B cell (primary cell): ENCODE results near the gene ARL16. TPM values are rescaled to one million over a fixed set of nuclear protein-coding genes. Genes with fewer than 3 reads are reported as not detected.
A peak's percentile ranks its signal among the peaks of the same experiment; 100 is the strongest.

ENCODE experiments used
- ATAC-seq: fragments of 200-7000 bp; cut with Tn5 transposase; one replicate; pipeline ENCODE4 v1.10.0; 2021; ENCODE audit warnings: low read depth, mild to moderate bottlenecking, moderate number of reproducible peaks, moderate library complexity
- CTCF ChIA-PET: fragments of 350-600 bp; sonication (Branson Sonifier 250); formaldehyde crosslinking; loops from one replicate; lab custom pipeline; 2021; ENCODE audit warnings: antibody characterized with exemption, inconsistent platforms; lab: Charles Lee
- POLR2A ChIA-PET: fragments of 350-600 bp; sonication (Branson Sonifier 250); formaldehyde crosslinking; loops from one replicate; lab custom pipeline; 2021; ENCODE audit warnings: antibody characterized with exemption; lab: Charles Lee
- DNase-seq: peaks from one replicate; pipeline ENCODE4 v3.0.0; 2013
- H2AFZ ChIP-seq: 2 replicates; pipeline ENCODE4 v1.6.1; 2012; ENCODE audit warnings: mild to moderate bottlenecking, low read depth, low read length; ENCODE audit not compliant: insufficient read depth, poor library complexity, severe bottlenecking
- H3K27ac ChIP-seq, 2 donors: 1 replicate in 1 of 2; 2 replicates in 1 of 2; pipeline ENCODE4 v1.5.1; 2012 to 2013; ENCODE audit warnings: low read length in 2 of 2, mild to moderate bottlenecking in 2 of 2, moderate library complexity in 1 of 2
- H3K27me3 ChIP-seq, 4 experiments: fragments of 200-600 bp in 1 of 4; sonication (generic) in 1 of 4; replicated peaks in 1 of 4; 1 replicate in 2 of 4; 2 replicates in 2 of 4; pipeline versions ENCODE4 v1.6.1 to v1.7.0; 2013 to 2016; ENCODE audit warnings: low read length in 3 of 4, mild to moderate bottlenecking in 2 of 4, mixed read lengths in 1 of 4, moderate library complexity in 1 of 4; ENCODE audit not compliant: insufficient read depth in 4 of 4, control insufficient read depth in 3 of 4; ENCODE audit errors: control extremely low read depth in 1 of 4
- H3K36me3 ChIP-seq, 2 experiments: replicated peaks in 1 of 2; 1 replicate in 1 of 2; 2 replicates in 1 of 2; pipeline versions ENCODE4 v1.6.1 to v1.7.1; 2013; ENCODE audit warnings: low read length in 1 of 2; ENCODE audit not compliant: insufficient read depth in 2 of 2, control insufficient read depth in 1 of 2; ENCODE audit errors: control extremely low read depth in 1 of 2, extremely low read depth in 1 of 2
- H3K4me1 ChIP-seq, 2 donors: fragments of 200-600 bp in 1 of 2; sonication (generic) in 1 of 2; 1 replicate in 1 of 2; 2 replicates in 1 of 2; pipeline versions ENCODE4 v1.5.1 to v1.6.1; 2013 to 2017; ENCODE audit warnings: low read length in 2 of 2; ENCODE audit not compliant: control insufficient read depth in 2 of 2, insufficient read depth in 2 of 2
- H3K4me2 ChIP-seq: replicated peaks from 2 replicates; pipeline ENCODE3; 2012; ENCODE audit warnings: mild to moderate bottlenecking, low read depth, low read length; ENCODE audit not compliant: poor library complexity, severe bottlenecking
- H3K4me3 ChIP-seq, 5 experiments: fragments of 200-600 bp in 1 of 5; sonication (generic) in 1 of 5; 1 replicate in 3 of 5; 2 replicates in 2 of 5; pipeline versions ENCODE4 v1.5.1 to v1.7.0; 2011 to 2016; ENCODE audit warnings: low read length in 4 of 5, mild to moderate bottlenecking in 4 of 5, low read depth in 2 of 5, control low read depth in 1 of 5, moderate library complexity in 1 of 5; ENCODE audit not compliant: insufficient read depth in 1 of 5; ENCODE audit errors: control extremely low read depth in 1 of 5, extremely low read depth in 1 of 5
- H3K79me2 ChIP-seq: fragments of 200-600 bp; sonication (generic); one replicate; pipeline ENCODE4 v1.6.0; 2016; ENCODE audit warnings: low read length; ENCODE audit not compliant: control insufficient read depth, insufficient read depth
- H3K9ac ChIP-seq: fragments of 200-600 bp; sonication (generic); 2 replicates; pipeline ENCODE4 v1.6.1; 2017; ENCODE audit warnings: mild to moderate bottlenecking, low read length, moderate library complexity
- H3K9me3 ChIP-seq, 3 donors: one replicate each; pipeline versions ENCODE4 v1.6.1 to v1.7.1; 2013; ENCODE audit warnings: low read length in 2 of 3; ENCODE audit not compliant: control insufficient read depth in 2 of 3, insufficient read depth in 1 of 3; ENCODE audit errors: control extremely low read depth in 1 of 3
- H4K20me1 ChIP-seq: 2 replicates; pipeline ENCODE4 v1.6.0; 2012; ENCODE audit warnings: mild to moderate bottlenecking, low read length; ENCODE audit not compliant: insufficient read depth, control insufficient read depth, poor library complexity, severe bottlenecking
- H3K27ac Mint-ChIP-seq: one replicate; pipeline ENCODE4 v1.8.0; 2021; ENCODE audit warnings: mixed read lengths
- H3K27me3 Mint-ChIP-seq: one replicate; pipeline ENCODE4 v1.8.0; 2021; ENCODE audit warnings: mixed read lengths
- H3K4me1 Mint-ChIP-seq: one replicate; pipeline ENCODE4 v1.8.0; 2021; ENCODE audit warnings: mixed read lengths
- H3K4me3 Mint-ChIP-seq: one replicate; pipeline ENCODE4 v1.8.0; 2021; ENCODE audit warnings: mixed read lengths
- H3K9me3 Mint-ChIP-seq: one replicate; pipeline ENCODE4 v1.8.0; 2022; ENCODE audit warnings: mixed read lengths; ENCODE audit not compliant: insufficient read depth
- EZH2 ChIP-seq: IDR thresholded peaks from 2 replicates; pipeline ENCODE4 v1.6.1; 2012; ENCODE audit warnings: borderline replicate concordance, low read depth, mild to moderate bottlenecking, moderate library complexity, low read length; ENCODE audit not compliant: insufficient read depth, poor library complexity, severe bottlenecking
- WGBS: methylation state at CpG from one replicate; pipeline ENCODE4 v1.1.5; 2013; ENCODE audit warnings: missing lambda C conversion rate; ENCODE audit not compliant: insufficient coverage; 5-methylcytosine and 5-hydroxymethylcytosine counted together
- intact Hi-C: fragments of 100-400 bp; cut with micrococcal nuclease; formaldehyde crosslinking; loops from one replicate; pipeline ENCODE4 v1.10.0; 2022
- polyA plus RNA-seq: library from polyadenylated mRNA; depleted of rRNA; stranded (reverse); fragments of >200 nt; gene quantifications from 2 replicates; pipeline ENCODE4 v1.2.3, GENCODE V29; 2012
- total RNA-seq, 2 donors: library from RNA; stranded (reverse); fragments of 120-200 nt in 1 of 2; gene quantifications; 1 replicate in 1 of 2; 2 replicates in 1 of 2; pipeline versions ENCODE4 v1.2.3 to v1.2.4, GENCODE V29; 2013 to 2022
- TF ChIP-seq, protein P1 (sequence below): fragments of 200-600 bp; IDR thresholded peaks from one replicate; pipeline ENCODE4 v1.8.0; 2022; ENCODE audit warnings: antibody characterized with exemption, mild to moderate bottlenecking

The ARL16 gene
- total and polyA plus RNA-seq, 2 donors (not counting 1 experiment from before 2014, with no cell fraction given): 32.5 to 101 TPM

DNA sequence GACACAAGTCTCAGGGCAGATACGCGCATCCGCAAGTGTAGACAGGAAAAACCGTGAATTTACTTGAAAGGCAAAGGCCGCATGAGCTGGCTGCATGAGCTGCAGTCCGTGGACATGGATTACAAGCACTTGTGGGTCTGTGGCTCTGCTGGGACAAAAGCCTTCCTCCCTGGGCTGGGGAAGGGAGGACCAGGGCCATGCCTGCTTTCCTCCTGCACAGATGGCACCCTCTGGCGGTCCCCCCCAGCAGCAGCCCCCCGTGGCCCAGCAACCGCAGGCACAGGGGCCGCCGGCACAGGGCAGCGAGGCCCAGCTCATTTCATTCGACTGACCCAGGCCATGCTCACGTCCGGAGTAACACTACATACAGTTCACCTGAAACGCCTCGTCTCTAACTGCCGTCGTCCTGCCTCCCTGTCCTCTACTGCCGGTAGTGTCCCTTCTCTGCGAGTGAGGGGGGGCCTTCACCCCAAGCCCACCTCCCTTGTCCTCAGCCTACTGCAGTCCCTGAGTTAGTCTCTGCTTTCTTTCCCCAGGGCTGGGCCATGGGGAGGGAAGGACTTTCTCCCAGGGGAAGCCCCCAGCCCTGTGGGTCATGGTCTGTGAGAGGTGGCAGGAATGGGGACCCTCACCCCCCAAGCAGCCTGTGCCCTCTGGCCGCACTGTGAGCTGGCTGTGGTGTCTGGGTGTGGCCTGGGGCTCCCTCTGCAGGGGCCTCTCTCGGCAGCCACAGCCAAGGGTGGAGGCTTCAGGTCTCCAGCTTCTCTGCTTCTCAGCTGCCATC is 17.9 kb upstream of the ARL16 start:
- no peak overlapping the region for H3K4me3 ChIP-seq
- H4K20me1 ChIP-seq: peaks cover 28% of the 10 kb centered on the region
- no peak overlapping the region for H2AFZ ChIP-seq
- Mint-ChIP-seq H3K4me3 (peak overlapping the region; percentile 49), H3K4me1 (peaks cover 33% of the 10 kb centered on the region), H3K27ac (peak overlapping the region; percentile 59), H3K27me3 (no peaks in the 10 kb centered on the region), H3K9me3 (no peaks in the 10 kb centered on the region)
- peaks cover 50% of the 10 kb centered on the region for H3K79me2 ChIP-seq
- ChIA-PET CTCF (interaction anchor here (1.0 to 1.1 kb wide), 2 partner anchors 10 to 12 kb away, joined by 3 read pairs; no protein-coding TSS in a partner anchor), POLR2A (interaction anchor here (0.6 kb wide), 1 partner anchor 173 kb away, joined by 3 read pairs; the partner anchor contains the start of gene FSCN2)
- intact Hi-C loops: no loop called here
- H3K36me3 ChIP-seq: peaks cover 0 to 33% of the 10 kb centered on the region in 2 experiments
- DNase-seq (no peak), ATAC-seq (no peak)
- H3K9ac ChIP-seq: no peak overlapping the region
- TF ChIP-seq EZH2: no peak
- TF ChIP-seq, protein P1, sequence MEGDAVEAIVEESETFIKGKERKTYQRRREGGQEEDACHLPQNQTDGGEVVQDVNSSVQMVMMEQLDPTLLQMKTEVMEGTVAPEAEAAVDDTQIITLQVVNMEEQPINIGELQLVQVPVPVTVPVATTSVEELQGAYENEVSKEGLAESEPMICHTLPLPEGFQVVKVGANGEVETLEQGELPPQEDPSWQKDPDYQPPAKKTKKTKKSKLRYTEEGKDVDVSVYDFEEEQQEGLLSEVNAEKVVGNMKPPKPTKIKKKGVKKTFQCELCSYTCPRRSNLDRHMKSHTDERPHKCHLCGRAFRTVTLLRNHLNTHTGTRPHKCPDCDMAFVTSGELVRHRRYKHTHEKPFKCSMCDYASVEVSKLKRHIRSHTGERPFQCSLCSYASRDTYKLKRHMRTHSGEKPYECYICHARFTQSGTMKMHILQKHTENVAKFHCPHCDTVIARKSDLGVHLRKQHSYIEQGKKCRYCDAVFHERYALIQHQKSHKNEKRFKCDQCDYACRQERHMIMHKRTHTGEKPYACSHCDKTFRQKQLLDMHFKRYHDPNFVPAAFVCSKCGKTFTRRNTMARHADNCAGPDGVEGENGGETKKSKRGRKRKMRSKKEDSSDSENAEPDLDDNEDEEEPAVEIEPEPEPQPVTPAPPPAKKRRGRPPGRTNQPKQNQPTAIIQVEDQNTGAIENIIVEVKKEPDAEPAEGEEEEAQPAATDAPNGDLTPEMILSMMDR: no peak
- peaks cover 24 to 32% of the 10 kb centered on the region in 2 donors for H3K4me1 ChIP-seq
- H3K4me2 ChIP-seq: peak overlapping the region; percentile 100
- no peaks in the 10 kb centered on the region for H3K9me3 ChIP-seq
- no peaks in the 10 kb centered on the region for H3K27me3 ChIP-seq
- 90% methylated on average over 16 of the region's 23 CpGs for WGBS
- peak overlapping the region in 1 of 2 donors; percentile 97 for H3K27ac ChIP-seq
